Spleen (tissue), 7 donors: ENCODE measurements around the gene NRG3.

ENCODE experiments used
- CTCF ChIP-seq, 11 experiments: fragments of 200-600 bp in 7 of 11; fragments of 450-650 bp in 4 of 11; sonication (generic) in 4 of 11; IDR thresholded peaks in 8 of 11; conservative IDR thresholded peaks in 3 of 11; 1 replicate in 7 of 11; 2 replicates in 4 of 11; pipeline versions ENCODE4 v1.4.0 to v1.8.0; 2016 to 2021; ENCODE audit warnings: antibody characterized with exemption in 11 of 11, inconsistent platforms in 4 of 11, mild to moderate bottlenecking in 1 of 11
- POLR2A ChIP-seq, 3 donors: fragments of 450-650 bp; IDR thresholded peaks; one replicate each; pipeline ENCODE4 v1.5.1; 2017; ENCODE audit warnings: antibody characterized with exemption in 3 of 3, mild to moderate bottlenecking in 1 of 3
- donor health status: DM: no; HTN: no; CAD: no; lungs with moderate emphysema.
- donor health status: DM: no; HTN: no; CAD: no.
- donor health status: DM: no; HTN: no; CAD: no.

DNA sequence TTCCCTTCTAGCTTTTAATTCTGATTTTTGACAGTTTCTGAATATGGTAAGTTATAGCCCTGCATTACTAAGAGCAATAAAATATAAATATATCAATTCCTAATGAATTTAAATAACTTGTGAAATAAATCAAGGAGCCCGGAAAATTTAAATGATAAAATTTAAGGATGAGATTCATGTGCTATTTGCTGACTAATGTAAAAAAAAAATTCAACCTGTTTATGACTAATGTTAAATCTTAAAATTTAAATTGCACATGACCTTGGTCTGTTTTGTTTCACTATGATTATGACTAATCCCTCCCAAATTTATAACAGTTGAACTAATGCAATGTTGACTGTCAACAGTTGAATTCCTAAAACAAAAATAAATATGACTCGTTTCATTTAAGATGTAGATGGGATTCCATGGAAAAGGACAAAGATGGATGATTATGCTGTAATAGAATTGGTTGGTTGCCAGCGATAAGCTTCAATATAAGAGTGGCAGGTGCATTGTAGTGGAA lies 419.9 kb downstream of the NRG3 start:
- no peak for TF ChIP-seq POLR2A (IDR thresholded peaks at IDR 0.05)
- no peak for TF ChIP-seq CTCF (IDR thresholded peaks at IDR 0.05 in 8 of 11, conservative IDR thresholded peaks at IDR 0.05 in 3 of 11)
